Brain microvascular endothelial cell (primary cell): ENCODE results near the gene AGBL1.

Experiments
- DNase-seq: peaks from one replicate; pipeline ENCODE4 v3.0.0-alpha.2; 2020
- H3K27ac ChIP-seq: fragments of 250-450 bp; sonication (Bioruptor Pico); 2 replicates; pipeline ENCODE4 v1.5.1; 2020; ENCODE audit warnings: mild to moderate bottlenecking, moderate library complexity
- H3K27me3 ChIP-seq: fragments of 250-450 bp; sonication (Bioruptor Pico); replicated peaks from 2 replicates; pipeline ENCODE4 v1.5.1; 2020; ENCODE audit warnings: mild to moderate bottlenecking
- H3K36me3 ChIP-seq: fragments of 250-450 bp; sonication (Bioruptor Pico); replicated peaks from 2 replicates; pipeline ENCODE4 v1.5.1; 2020; ENCODE audit warnings: mild to moderate bottlenecking
- H3K4me3 ChIP-seq: 2 replicates; pipeline ENCODE4 v1.5.1; 2011; ENCODE audit warnings: low read depth, mild to moderate bottlenecking, control low read depth, low read length, moderate library complexity
- CTCF ChIP-seq: IDR thresholded peaks from 2 replicates; pipeline ENCODE4 v1.5.1; 2011; ENCODE audit warnings: low read depth, mild to moderate bottlenecking, moderate library complexity, low read length, control low read depth, inconsistent platforms; ENCODE audit errors: missing control alignments
- in situ Hi-C: cut with HindIII; loops from 2 replicates; pipeline ENCODE4 v1.10.0; 2017; ENCODE audit warnings: low sequenced_read_pairs, low pct_ligation_motif_present

AGBL1 gene

GRCh38 chr15:87047203-87047965 is 967.7 kb downstream of the AGBL1 start:
- H3K27me3 ChIP-seq: no peaks in the 10 kb centered on the region
- H3K4me3 ChIP-seq: no peak overlapping the region
- no peak for TF ChIP-seq CTCF
- DNase-seq: no peak
- no peak overlapping the region for H3K27ac ChIP-seq
- in situ Hi-C loops: no loop called here
- H3K36me3 ChIP-seq: no peaks in the 10 kb centered on the region
